ENCODE measurements around the gene PRKAB2. TPM values are rescaled to one million over a fixed set of nuclear protein-coding genes. Genes with fewer than 3 reads are reported as not detected.

The PRKAB2 gene
- total and polyA plus RNA-seq, 2 of the 4 experiments (the other 2 are of a cell fraction) = 8.4 to 11.0 TPM

DNA sequence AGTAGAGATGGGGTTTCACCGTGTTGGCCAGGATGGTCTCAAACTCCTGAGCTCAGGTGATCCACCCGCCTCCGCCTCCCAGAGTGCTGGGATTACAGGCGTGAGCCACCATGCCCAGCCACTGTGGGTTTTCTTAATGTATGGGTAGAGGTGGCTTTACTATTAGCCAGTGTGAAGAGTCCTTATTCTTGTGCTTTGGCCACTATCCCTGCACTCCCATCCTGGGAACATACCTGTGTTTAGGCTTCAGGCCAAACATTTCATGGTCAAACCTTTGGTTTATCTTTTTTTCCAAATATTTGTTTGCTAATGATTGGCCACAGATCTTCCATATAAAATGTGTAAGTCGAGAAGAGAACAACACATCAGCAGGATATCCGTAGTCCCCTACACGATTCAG, 36.3 kb upstream of the PRKAB2 start:
- H3K23ac ChIP-seq (ENCODE audit: low read depth, low read length) = no peak overlapping the region
- intact Hi-C loops (cut with micrococcal nuclease) = no loop called here

More for the DNA sequence above, 36.3 kb upstream of the PRKAB2 start:
- in situ Hi-C loops (cut with MboI; ENCODE audit: low sequenced_read_pairs) = no loop called here
- Histone ChIP-seq H3K56ac (ENCODE audit: extremely low read depth, insufficient read depth, low read length) (no peak overlapping the region), H2AK5ac (ENCODE audit: low read depth, low read length) (no peak overlapping the region), H3K9me1 (ENCODE audit: insufficient read depth, low read length) (no peaks in the 10 kb centered on the region; the same call in 1 of the 2 replicates), H3K27me3 (ENCODE audit: control insufficient read depth, insufficient read depth, low read length) (no peaks in the 10 kb centered on the region), H3K36me3 (ENCODE audit: control insufficient read depth, insufficient read depth, low read length) (no peaks in the 10 kb centered on the region), H4K20me1 (ENCODE audit: insufficient read depth, low read length) (no peaks in the 10 kb centered on the region), H3K9ac (ENCODE audit: low read depth, low read length) (no peak overlapping the region), H3K4ac (ENCODE audit: low read depth, low read length) (no peak overlapping the region), H3K14ac (replicated peaks; ENCODE audit: low read depth, low read length) (no peak overlapping the region), H2BK5ac (ENCODE audit: low read depth, low read length, poor library complexity, severe bottlenecking) (no peak overlapping the region), H2BK15ac (ENCODE audit: low read depth, low read length) (no peak overlapping the region), H4K91ac (ENCODE audit: insufficient read depth, low read depth, low read length) (no peak overlapping the region), H3K4me1 (ENCODE audit: control insufficient read depth, insufficient read depth, low read length) (no peaks in the 10 kb centered on the region), H3K9me3 (ENCODE audit: control insufficient read depth, insufficient read depth, low read length) (no peaks in the 10 kb centered on the region), H3K4me3 (ENCODE audit: insufficient read depth, low read depth, low read length) (no peak overlapping the region), H2AFZ (replicated peaks; ENCODE audit: low read length, poor library complexity) (no peak overlapping the region), H3K79me1 (ENCODE audit: low read depth in 1 of 2, low read length in 2 of 2) (no peaks in the 10 kb centered on the region), H2AK9ac (replicated peaks; ENCODE audit: low read depth, low read length, poor library complexity) (no peak overlapping the region), H3K27ac (ENCODE audit: insufficient read depth, low read length) (no peak overlapping the region), H3K4me2 (ENCODE audit: low read depth, low read length) (no peak overlapping the region), H3K18ac (ENCODE audit: low read depth, low read length) (no peak overlapping the region), H2BK120ac (ENCODE audit: low read depth, low read length) (no peak overlapping the region), H4K8ac (ENCODE audit: low read depth in 2 of 2, low read length in 2 of 2) (no peak overlapping the region), H4K5ac (ENCODE audit: low read depth, low read length) (no peak overlapping the region), H2BK20ac (ENCODE audit: low read depth, low read length) (no peak overlapping the region)
- POLR2A ChIA-PET (ENCODE audit: unreplicated experiment) = no interaction called here
- WGBS, 2 experiments (ENCODE audit: extremely low coverage in 2 of 2, insufficient read length in 1 of 2) = 100% methylated on average over 1 of the region's 7 CpGs; no CpG with 5 or more reads in 1 of the 2 experiments
- BruUV-seq (replicated peaks) = no TSS peak
- TF ChIP-seq, protein P1, sequence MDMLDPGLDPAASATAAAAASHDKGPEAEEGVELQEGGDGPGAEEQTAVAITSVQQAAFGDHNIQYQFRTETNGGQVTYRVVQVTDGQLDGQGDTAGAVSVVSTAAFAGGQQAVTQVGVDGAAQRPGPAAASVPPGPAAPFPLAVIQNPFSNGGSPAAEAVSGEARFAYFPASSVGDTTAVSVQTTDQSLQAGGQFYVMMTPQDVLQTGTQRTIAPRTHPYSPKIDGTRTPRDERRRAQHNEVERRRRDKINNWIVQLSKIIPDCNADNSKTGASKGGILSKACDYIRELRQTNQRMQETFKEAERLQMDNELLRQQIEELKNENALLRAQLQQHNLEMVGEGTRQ (IDR thresholded peaks at IDR 0.05; ENCODE audit: low read depth, low read length) = no peak
- no peak for TF ChIP-seq MAFK (IDR thresholded peaks at IDR 0.05; ENCODE audit: low read depth, low read length)
- TF ChIP-seq MAZ (IDR thresholded peaks at IDR 0.05; ENCODE audit: borderline replicate concordance, low read depth, low read length) = no peak
- no peak for TF ChIP-seq POLR2A (IDR thresholded peaks at IDR 0.05; ENCODE audit: low read depth, low read length)
- TF ChIP-seq, protein P2, sequence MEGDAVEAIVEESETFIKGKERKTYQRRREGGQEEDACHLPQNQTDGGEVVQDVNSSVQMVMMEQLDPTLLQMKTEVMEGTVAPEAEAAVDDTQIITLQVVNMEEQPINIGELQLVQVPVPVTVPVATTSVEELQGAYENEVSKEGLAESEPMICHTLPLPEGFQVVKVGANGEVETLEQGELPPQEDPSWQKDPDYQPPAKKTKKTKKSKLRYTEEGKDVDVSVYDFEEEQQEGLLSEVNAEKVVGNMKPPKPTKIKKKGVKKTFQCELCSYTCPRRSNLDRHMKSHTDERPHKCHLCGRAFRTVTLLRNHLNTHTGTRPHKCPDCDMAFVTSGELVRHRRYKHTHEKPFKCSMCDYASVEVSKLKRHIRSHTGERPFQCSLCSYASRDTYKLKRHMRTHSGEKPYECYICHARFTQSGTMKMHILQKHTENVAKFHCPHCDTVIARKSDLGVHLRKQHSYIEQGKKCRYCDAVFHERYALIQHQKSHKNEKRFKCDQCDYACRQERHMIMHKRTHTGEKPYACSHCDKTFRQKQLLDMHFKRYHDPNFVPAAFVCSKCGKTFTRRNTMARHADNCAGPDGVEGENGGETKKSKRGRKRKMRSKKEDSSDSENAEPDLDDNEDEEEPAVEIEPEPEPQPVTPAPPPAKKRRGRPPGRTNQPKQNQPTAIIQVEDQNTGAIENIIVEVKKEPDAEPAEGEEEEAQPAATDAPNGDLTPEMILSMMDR (conservative IDR thresholded peaks at IDR 0.05; ENCODE audit: low read depth, low read length) = no peak
- TF ChIP-seq CHD1 (IDR thresholded peaks at IDR 0.05; ENCODE audit: low read depth, low read length) = no peak
- TF ChIP-seq NFE2L2 (IDR thresholded peaks at IDR 0.05; ENCODE audit: low read depth, low read length) = no peak
- no peak for TF ChIP-seq MXI1 (IDR thresholded peaks at IDR 0.05; ENCODE audit: borderline replicate concordance, low read depth, low read length)
- TF ChIP-seq RFX5 (IDR thresholded peaks at IDR 0.05; ENCODE audit: low read depth, low read length) = no peak
- ATAC-seq (ENCODE audit: low read depth) (no peak), DNase-seq (no peak)
- CTCF ChIA-PET = interaction anchor here (0.6 kb wide), 1 partner anchor 52 kb away, joined by 3 read pairs; no protein-coding TSS in a partner anchor
- dilution Hi-C loops (cut with HindIII; ENCODE audit: low sequenced_read_pairs, unreplicated experiment) = no loop called here

Data from IMR-90 (cell line).